ENCODE measurements around the gene HES4. TPM values are rescaled to one million over a fixed set of nuclear protein-coding genes. Genes with fewer than 3 reads are reported as not detected.
A peak's percentile ranks its signal among the peaks of the same experiment; 100 is the strongest.
"Not testable (repeated sequence)": the region's sequence is repeated elsewhere in the genome, so short reads cannot be mapped to it uniquely, and the experiment has no call there.

HES4 gene
- polyA plus RNA-seq, 1 experiment: 0.68 TPM

GRCh38 chr1:1019122-1019999 lies 19.5 kb upstream of the HES4 start:
- ChIA-PET POLR2A (interaction anchor here (0.7 to 1.1 kb wide), 4 partner anchors 13 to 245 kb away, joined by 3 to 5 read pairs (median 4); no protein-coding TSS in a partner anchor), CTCF (interaction anchor here (0.6 to 1.4 kb wide), 6 partner anchors 9 to 44 kb away, joined by 3 to 11 read pairs (median 3); no protein-coding TSS in a partner anchor)
- Histone ChIP-seq H3K27me3 (ENCODE audit: control insufficient read depth, insufficient read depth, low read length) (no peaks in the 10 kb centered on the region), H3K4me3 (ENCODE audit: low read depth, low read length) (peak overlapping the region; percentile 57), H3K9me3 (ENCODE audit: control insufficient read depth, insufficient read depth, low read length) (peaks cover under 1% of the 10 kb centered on the region; the same call in 1 of the 2 replicates), H3K27ac (ENCODE audit: low read depth, low read length) (no peak overlapping the region)
- peak; percentile 44 for TF ChIP-seq CTCF (IDR thresholded peaks at IDR 0.05; ENCODE audit: low read depth, low read length)
- peak; percentile 37 for DNase-seq (ENCODE audit: low read depth, low spot score)

GRCh38 chr1:1018321-1018685 lies 18.4 kb upstream of the HES4 start:
- not testable (repeated sequence) for H3K9me3 ChIP-seq (ENCODE audit: control insufficient read depth, insufficient read depth, low read length); H3K4me3 ChIP-seq (ENCODE audit: low read depth, low read length); H3K27ac ChIP-seq (ENCODE audit: low read depth, low read length); DNase-seq (ENCODE audit: low read depth, low spot score); H3K27me3 ChIP-seq (ENCODE audit: control insufficient read depth, insufficient read depth, low read length)
- ChIA-PET POLR2A (interaction anchor here (0.6 kb wide), 1 partner anchor 15 kb away, joined by 3 read pairs; no protein-coding TSS in a partner anchor), CTCF (interaction anchor here (0.6 to 1.4 kb wide), 6 partner anchors 8 to 45 kb away, joined by 3 to 11 read pairs (median 3); no protein-coding TSS in a partner anchor)

GRCh38 chr1:1017397-1018320 lies 17.8 kb upstream of the HES4 start:
- ChIA-PET CTCF (interaction anchor here (1.4 kb wide), 1 partner anchor 18 kb away, joined by 3 read pairs; no protein-coding TSS in a partner anchor), POLR2A (interaction anchor here (0.6 kb wide), 1 partner anchor 15 kb away, joined by 3 read pairs; no protein-coding TSS in a partner anchor)
- H3K9me3 ChIP-seq (ENCODE audit: control insufficient read depth, insufficient read depth, low read length); H3K27me3 ChIP-seq (ENCODE audit: control insufficient read depth, insufficient read depth, low read length); DNase-seq (ENCODE audit: low read depth, low spot score); H3K4me3 ChIP-seq (ENCODE audit: low read depth, low read length); H3K27ac ChIP-seq (ENCODE audit: low read depth, low read length): not testable (repeated sequence)

GRCh38 chr1:1014799-1015681 lies 15.1 kb upstream of the HES4 start:
- no peak overlapping the region for H3K4me3 ChIP-seq (ENCODE audit: low read depth, low read length)
- peaks cover 6% of the 10 kb centered on the region; the same call in 1 of the 2 replicates for H3K9me3 ChIP-seq (ENCODE audit: control insufficient read depth, insufficient read depth, low read length)
- H3K27ac ChIP-seq (ENCODE audit: low read depth, low read length): peak overlapping the region; percentile 11
- H3K27me3 ChIP-seq (ENCODE audit: control insufficient read depth, insufficient read depth, low read length): no peaks in the 10 kb centered on the region
- CTCF ChIA-PET: interaction anchor here (1.5 kb wide), 1 partner anchor 13 kb away, joined by 5 read pairs; no protein-coding TSS in a partner anchor
- DNase-seq (ENCODE audit: low read depth, low spot score): no peak
- peak; percentile 37; the same call in 1 of the 2 replicates for TF ChIP-seq CTCF (IDR thresholded peaks at IDR 0.05; ENCODE audit: low read depth, low read length)
- POLR2A ChIA-PET: no interaction called here

- Histone ChIP-seq H3K27me3 (ENCODE audit: control insufficient read depth, insufficient read depth, low read length) (no peaks in the 10 kb centered on the region), H3K4me3 (ENCODE audit: low read depth, low read length) (peak overlapping the region; percentile 71), H3K9me3 (ENCODE audit: control insufficient read depth, insufficient read depth, low read length) (peaks cover 6% of the 10 kb centered on the region; the same call in 1 of the 2 replicates), H3K27ac (ENCODE audit: low read depth, low read length) (peak overlapping the region; percentile 70)
- POLR2A ChIA-PET: interaction anchor here (1.0 kb wide), 1 partner anchor 13 kb away, joined by 3 read pairs; no protein-coding TSS in a partner anchor
- CTCF ChIA-PET: interaction anchor here (1.6 kb wide), 1 partner anchor 12 kb away, joined by 11 read pairs; no protein-coding TSS in a partner anchor
- no peak for DNase-seq (ENCODE audit: low read depth, low spot score)
- TF ChIP-seq CTCF (IDR thresholded peaks at IDR 0.05; ENCODE audit: low read depth, low read length): no peak
These were observed 14.2 kb upstream of the HES4 start for GRCh38 chr1:1013922-1014648.

Measured in AG04450 (cell line).